Posterior cingulate gyrus (tissue), 11 donors: ENCODE measurements around the gene PTPRA.

Source experiments
- DNase-seq, 10 donors: peaks; one replicate each; pipeline versions ENCODE4 v3.0.0 to v3.0.0-alpha.2; 2020 to 2021; ENCODE audit warnings: mixed read lengths in 3 of 10
- intact Hi-C: fragments of 100-400 bp; cut with DNase I; formaldehyde crosslinking; loops from one replicate; pipeline ENCODE4 v1.15.1; 2023

Gene PTPRA

GRCh38 chr20:2847802-2848201 is 25.5 kb upstream of the PTPRA start:
- no peak for DNase-seq
- intact Hi-C loops = no loop called here

GRCh38 chr20:2849529-2849928 is 23.8 kb upstream of the PTPRA start:
- intact Hi-C loops = no loop called here

DNA sequence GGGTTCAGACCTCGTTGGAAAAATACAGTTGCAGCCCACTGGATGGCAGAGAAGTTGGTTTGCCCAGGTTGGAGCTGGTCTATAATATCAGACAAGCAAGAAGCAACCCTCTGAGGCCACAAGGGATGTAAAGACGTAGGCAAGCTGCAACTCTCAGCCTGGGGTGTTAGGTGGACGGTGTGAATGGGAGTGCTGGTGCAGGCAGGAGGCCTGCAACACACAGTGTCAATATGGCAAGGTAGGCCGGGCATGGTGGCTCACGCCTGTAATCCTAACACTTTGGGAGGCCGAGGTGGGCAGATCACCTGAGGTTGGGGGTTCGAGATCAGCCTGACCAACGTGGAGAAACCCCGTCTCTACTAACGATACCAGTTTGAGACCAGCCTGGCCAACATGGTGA is 22.2 kb upstream of the PTPRA start:
- no peak for DNase-seq
- intact Hi-C loops = no loop called here

More at GRCh38 chr20:2849529-2849928, 23.8 kb upstream of the PTPRA start:
- DNase-seq = no peak

DNA sequence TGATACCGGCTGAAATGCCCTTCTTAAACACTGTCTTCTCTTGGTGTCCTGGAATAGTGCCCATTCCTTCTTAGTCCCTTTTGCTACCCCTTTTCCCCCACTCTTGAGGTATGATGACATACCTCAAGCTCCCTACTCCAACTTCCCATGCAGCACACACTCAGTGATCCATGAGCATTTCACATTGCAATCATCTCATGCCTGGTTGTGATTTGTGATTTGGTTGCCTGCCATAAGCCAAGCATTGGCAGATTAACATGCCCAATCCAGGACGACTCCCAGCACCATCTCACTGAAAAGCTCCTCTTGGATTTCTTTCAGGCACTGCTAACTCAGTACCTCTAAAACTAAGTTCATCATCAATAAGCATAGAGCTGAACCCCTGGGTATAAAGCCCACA is 14.7 kb upstream of the PTPRA start:
- intact Hi-C loops = no loop called here
- DNase-seq = no peak

DNA sequence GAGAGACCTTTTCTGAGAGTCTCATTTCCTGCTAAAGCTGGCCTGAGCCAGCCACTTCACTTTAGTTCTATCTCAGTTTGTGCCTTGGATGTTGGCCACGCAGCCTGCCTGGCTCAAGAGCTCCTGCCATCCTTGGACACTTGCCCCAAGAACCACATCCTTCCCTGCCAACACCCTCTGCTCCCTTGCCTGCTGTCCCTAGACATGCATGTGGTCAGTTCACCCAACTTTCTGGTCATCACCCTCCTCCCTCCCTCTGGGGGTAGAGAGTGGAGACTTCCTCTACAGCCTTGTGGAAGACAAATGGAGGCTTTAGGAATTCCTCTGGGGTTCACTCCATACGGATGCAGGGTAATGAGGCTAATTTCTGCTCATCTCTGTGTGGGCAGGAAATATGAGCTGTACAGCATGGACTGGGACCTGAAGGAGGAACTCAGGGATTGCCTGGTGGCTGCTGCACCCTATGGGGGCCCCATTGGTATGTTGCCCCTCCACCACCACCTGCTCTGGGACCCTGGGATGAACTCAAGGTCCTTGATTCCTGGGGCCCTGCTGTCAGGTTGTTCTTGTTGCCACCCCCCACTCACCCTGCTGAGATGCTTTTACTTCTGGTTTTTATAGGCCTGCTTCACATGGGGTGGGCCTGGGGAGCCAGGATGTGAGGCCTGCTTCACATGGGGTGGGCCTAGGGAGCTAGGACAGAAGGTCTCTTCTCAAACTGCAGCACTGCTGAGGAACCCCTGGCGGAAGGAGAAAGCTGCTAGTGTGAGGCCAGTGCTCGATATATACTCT is 13.8 kb upstream of the PTPRA start:
- DNase-seq = no peak
- intact Hi-C loops = no loop called here

- DNase-seq = no peak
- intact Hi-C loops = no loop called here
Observed at GRCh38 chr20:2864626-2865025, 8.7 kb upstream of the PTPRA start.

- intact Hi-C loops = no loop called here
- DNase-seq = no peak
Observed at GRCh38 chr20:2865101-2865500, 8.2 kb upstream of the PTPRA start.

DNA sequence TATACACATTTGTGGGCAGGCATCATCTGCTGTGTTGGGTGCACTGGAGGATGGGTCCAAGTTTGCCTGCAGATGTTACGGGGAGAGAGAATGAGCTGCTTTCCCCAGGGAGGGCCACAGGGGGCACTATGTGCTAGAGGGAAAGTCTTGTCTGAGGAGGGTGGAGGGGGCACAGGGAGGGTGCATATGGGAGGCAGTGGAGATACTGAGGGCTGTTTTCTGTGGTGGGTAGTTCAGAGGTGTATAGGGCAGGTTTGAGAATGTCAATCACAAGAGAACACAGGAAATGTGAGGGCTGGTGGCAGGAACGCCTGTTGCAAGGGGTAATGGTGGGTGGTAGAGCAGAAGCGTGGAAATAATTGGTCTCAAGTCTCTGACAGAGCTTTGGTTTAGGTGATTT is 7.7 kb upstream of the PTPRA start:
- intact Hi-C loops = no loop called here
- no peak for DNase-seq

GRCh38 chr20:2866236-2866635 is 7.0 kb upstream of the PTPRA start:
- intact Hi-C loops = no loop called here
- DNase-seq = no peak

DNA sequence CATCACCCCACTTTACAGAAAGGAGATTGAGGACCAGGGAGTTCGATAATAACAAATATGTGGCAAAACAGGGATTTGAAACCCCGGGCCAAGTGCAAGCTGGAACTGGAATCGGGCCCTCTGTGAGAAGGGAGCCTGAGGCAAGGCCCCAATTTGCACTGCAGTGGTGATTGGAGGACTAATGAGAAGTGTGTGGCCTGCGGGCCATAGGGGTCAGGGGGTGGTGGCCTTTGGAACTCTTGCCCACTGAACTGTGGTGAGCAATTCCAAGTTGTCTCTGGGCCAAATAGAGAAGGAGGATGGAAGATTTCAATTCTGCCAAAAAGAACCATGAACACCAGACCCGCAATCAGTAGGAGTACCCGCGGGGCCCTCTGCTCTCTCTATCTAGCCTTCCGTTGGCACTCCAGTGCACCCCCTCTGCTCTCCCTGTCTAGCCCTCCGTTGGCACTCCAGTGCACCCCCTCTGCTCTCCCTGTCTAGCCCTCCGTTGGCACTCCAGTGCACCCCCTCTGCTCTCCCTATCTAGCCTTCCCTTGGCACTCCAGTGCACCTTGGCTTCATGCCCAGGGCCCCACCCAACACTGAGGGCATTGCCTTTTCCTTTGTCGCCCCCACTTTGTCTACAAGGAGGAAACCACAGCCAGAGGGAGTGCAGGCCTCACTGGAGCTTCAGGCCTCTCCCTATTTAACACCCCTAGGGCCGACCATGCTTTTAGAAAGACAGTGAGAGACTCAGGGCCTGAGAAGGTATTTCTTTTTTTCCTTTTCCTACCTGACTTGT is 6.0 kb upstream of the PTPRA start:
- no peak for DNase-seq
- intact Hi-C loops = no loop called here

DNA sequence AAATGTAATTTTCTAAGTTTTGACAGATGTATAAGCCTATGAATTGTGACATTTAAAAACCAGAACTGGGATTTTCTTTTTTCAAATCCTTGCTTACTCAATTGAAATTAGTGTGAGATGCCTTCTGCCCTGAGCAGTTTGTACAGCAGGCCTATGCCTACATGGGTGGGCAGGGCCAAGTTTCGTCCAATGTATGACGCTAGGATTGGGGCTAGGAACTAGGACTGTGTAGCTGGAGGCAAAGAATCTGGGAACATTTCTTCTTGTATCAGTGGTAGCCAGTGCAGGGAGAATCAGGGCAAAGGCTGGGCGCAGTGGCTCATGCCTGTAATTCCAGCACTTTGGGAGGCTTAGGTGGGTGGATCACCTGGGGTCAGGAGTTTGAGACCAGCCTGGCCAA is 3.9 kb upstream of the PTPRA start:
- intact Hi-C loops = no loop called here

DNA sequence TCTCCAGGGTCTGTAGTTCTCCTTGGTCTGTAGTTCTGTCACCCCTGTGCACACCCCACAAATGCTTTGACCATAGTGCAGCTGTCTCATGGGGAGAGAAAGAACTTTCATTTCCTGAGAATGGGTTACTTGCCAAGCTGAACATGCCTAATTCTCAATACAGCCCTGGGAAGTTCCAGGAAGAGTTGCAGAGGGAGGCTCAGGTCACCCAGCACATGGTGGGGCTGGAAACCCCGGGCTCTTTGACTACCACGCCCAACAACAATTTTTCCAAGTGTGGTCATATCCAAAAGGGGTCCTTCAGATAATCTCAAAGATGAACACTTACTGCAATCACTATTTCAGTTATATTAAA is 2.2 kb upstream of the PTPRA start:
- intact Hi-C loops = loop anchor here (5.0 to 10.0 kb wide), 2 partner anchors 71 to 134 kb away; no protein-coding TSS in a partner anchor
- DNase-seq = no peak

More for the DNA sequence above, 3.9 kb upstream of the PTPRA start:
- no peak for DNase-seq

DNA sequence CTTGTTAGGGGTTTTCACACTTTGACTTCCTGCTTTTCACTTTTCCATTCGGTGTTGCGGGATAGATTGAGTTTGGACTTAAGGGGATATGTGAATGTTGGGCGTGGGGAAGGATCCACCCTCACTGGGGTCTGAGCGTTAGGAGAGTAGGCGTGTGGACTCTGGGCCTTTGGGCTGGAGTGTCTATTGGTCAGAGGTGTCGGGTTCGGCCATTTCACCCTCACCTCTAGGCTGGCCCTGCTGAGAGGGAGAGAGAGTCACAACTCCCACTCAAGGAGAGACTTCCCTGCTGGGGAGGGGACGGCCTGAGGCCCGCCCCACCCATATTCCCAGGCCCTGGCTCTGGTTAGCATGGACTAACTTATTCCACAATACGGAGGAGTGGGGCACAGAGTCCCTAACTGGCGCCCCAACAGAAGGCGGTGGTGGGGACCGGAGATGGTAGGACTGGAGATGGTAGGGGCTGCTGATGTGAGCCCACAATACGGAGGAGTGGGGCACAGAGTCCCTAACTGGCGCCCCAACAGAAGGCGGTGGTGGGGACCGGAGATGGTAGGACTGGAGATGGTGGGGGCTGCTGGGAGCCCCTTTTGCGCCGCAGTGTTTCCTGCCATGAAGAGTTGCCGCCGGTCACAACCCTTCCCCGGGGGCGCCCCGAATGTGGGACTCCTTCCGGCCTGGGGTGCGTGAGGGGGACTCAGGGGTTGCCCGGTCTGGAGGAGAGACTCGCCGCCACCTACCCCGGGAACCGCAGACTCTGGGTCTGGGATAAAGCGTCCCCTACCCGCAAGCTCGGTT is 1.4 kb upstream of the PTPRA start:
- intact Hi-C loops = loop anchor here (2.0 to 10.0 kb wide), 3 partner anchors 31 to 133 kb away; partner anchors contain the start of genes PCED1A and VPS16
- peak in 4 of 10 donors; percentile 22 to 79 (median 46) for DNase-seq

GRCh38 chr20:2872459-2873009 is 747 bp upstream of the PTPRA start:
- peak; percentile 49 to 96 (median 76) for DNase-seq
- intact Hi-C loops = loop anchor here (2.0 to 10.0 kb wide), 3 partner anchors 32 to 132 kb away; partner anchors contain the start of genes PCED1A and VPS16

- intact Hi-C loops = loop anchor here (2.0 to 10.0 kb wide), 3 partner anchors 33 to 131 kb away; partner anchors contain the start of genes PCED1A and VPS16
Observed at GRCh38 chr20:2873747-2874041, 413 bp downstream of the PTPRA start.

GRCh38 chr20:2874456-2874855 is 1.2 kb downstream of the PTPRA start:
- intact Hi-C loops = loop anchor here (5.0 to 10.0 kb wide), 2 partner anchors 68 to 130 kb away; no protein-coding TSS in a partner anchor

More at GRCh38 chr20:2873747-2874041, 413 bp downstream of the PTPRA start:
- peak in 7 of 10 donors; percentile 5 to 90 (median 29) for DNase-seq

DNA sequence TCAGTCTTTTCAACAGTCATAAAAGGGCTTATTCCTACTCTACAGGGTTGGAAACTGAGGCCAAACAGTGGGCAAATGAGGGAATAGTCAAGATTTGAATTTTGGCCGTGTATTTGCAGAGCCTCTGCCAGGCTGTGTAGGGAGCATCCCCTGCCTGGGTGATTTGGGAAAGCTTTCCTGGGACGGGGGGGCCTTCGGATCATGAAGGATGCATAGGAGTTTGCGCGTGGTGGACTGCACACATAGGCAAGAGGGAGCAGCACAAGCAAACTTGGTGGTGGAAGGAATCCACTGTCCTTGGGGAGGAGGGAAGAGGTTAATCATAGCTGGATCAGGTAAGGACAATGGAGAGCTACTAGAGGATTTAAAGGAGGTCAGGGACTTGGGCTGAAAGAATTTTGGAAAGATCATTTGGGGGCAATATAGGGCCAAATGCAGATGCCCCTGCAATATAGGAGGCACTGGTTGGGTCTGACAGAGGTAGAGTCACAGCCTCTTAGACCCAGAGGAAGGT is 2.5 kb downstream of the PTPRA start:
- intact Hi-C loops = loop anchor here (10.0 kb wide), 1 partner anchor 129 kb away; no protein-coding TSS in a partner anchor
- peak in 1 of 10 donors; percentile 27 for DNase-seq

More at GRCh38 chr20:2874456-2874855, 1.2 kb downstream of the PTPRA start:
- peak in 2 of 10 donors; percentile 25 to 33 for DNase-seq

DNA sequence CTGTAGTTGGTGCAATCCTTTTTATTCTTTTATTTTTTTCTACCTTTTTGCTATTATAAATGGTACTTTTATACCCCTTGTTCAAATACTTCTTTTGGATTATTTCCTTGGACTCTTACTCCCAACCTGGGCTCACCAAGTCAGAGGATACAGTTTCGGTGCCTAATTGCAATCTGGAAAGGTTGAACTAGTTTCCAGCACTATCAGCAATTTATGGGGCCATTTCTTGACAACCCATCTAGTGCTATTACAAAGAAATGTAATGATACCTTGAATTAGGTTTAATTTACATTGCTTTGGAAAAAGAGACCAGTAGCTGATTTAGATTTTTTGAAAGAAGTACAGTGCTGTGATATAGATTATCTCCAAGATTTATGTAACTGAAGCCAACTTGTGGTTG is 5.2 kb downstream of the PTPRA start:
- intact Hi-C loops = loop anchor here (10.0 kb wide), 1 partner anchor 126 kb away; no protein-coding TSS in a partner anchor
- DNase-seq = no peak

- DNase-seq = peak in 8 of 10 donors; percentile 40 to 94 (median 60)
- intact Hi-C loops = loop anchor here (10.0 kb wide), 1 partner anchor 126 kb away; no protein-coding TSS in a partner anchor
Observed at GRCh38 chr20:2879146-2879545, 5.9 kb downstream of the PTPRA start.

GRCh38 chr20:2880650-2881049 is 7.4 kb downstream of the PTPRA start:
- DNase-seq = no peak
- intact Hi-C loops = no loop called here
